Measurements from ENCODE around the gene CACNA1D.

The CACNA1D gene

DNA sequence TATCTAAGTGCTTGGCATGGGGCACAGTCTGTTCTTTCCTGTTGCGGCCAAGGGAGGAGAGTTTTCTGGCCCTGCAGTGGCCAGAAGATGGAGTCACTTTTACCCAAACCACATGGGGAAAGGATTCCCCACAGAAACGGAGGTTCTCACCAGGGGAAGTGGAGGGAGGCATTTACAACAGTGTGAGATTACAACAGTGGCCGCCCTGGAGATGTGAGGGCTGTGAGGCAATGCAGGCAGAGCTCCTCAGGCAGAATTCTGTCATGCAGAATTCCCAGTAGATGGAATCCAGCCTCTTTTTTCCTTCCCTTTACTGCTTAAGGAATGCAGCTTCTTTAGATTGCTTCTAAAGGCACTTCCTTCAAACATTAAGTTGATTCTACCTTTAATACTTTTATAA, 83.1 kb downstream of the CACNA1D start:
- Histone ChIP-seq H3K27ac (ENCODE audit: low read length) (no peak overlapping the region), H3K36me3 (replicated peaks; ENCODE audit: low read depth, low read length) (no peaks in the 10 kb centered on the region), H2AFZ (ENCODE audit: low read depth, low read length) (no peak overlapping the region), H3K79me2 (ENCODE audit: low read length) (no peaks in the 10 kb centered on the region), H3K4me3 (ENCODE audit: low read length) (no peak overlapping the region), H3K4me1 (ENCODE audit: low read length) (no peaks in the 10 kb centered on the region), H3K9ac (ENCODE audit: low read length) (no peak overlapping the region), H4K20me1 (ENCODE audit: insufficient read depth, low read length) (no peaks in the 10 kb centered on the region), H3K27me3 (ENCODE audit: low read depth, low read length) (no peaks in the 10 kb centered on the region), H3K9me3 (ENCODE audit: insufficient read depth, low read length) (no peaks in the 10 kb centered on the region), H3K4me2 (ENCODE audit: low read length) (no peak overlapping the region)
- TF ChIP-seq, protein P1, sequence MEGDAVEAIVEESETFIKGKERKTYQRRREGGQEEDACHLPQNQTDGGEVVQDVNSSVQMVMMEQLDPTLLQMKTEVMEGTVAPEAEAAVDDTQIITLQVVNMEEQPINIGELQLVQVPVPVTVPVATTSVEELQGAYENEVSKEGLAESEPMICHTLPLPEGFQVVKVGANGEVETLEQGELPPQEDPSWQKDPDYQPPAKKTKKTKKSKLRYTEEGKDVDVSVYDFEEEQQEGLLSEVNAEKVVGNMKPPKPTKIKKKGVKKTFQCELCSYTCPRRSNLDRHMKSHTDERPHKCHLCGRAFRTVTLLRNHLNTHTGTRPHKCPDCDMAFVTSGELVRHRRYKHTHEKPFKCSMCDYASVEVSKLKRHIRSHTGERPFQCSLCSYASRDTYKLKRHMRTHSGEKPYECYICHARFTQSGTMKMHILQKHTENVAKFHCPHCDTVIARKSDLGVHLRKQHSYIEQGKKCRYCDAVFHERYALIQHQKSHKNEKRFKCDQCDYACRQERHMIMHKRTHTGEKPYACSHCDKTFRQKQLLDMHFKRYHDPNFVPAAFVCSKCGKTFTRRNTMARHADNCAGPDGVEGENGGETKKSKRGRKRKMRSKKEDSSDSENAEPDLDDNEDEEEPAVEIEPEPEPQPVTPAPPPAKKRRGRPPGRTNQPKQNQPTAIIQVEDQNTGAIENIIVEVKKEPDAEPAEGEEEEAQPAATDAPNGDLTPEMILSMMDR (IDR thresholded peaks at IDR 0.05; ENCODE audit: low read depth, low read length), result no peak
- no peak for TF ChIP-seq EZH2phosphoT487 (IDR thresholded peaks at IDR 0.05; ENCODE audit: low read depth)

DNA sequence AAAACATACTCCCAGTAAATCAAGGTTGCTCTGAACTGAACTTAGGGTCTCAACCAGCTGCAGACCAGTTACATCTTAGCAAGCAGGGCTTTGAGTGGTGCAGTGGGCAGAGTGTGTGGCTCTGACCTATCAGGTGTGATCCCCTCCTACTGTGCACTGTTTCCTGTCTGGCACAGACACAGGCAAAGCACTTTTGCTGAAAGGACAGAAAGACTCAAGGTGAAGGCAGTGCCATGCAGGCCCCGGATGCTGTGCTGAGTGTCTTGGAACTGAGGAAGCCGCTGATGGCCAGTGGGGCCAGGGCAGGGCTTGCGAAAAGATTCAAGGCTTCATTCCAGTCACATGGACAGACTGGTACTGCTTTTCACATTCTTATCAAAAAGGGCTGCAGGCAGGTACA, 85.2 kb downstream of the CACNA1D start:
- H4K20me1 ChIP-seq (ENCODE audit: insufficient read depth, low read length), result no peaks in the 10 kb centered on the region
- no peak overlapping the region for H3K27ac ChIP-seq (ENCODE audit: low read length)
- no peak overlapping the region for H3K4me2 ChIP-seq (ENCODE audit: low read length)
- no peaks in the 10 kb centered on the region for H3K79me2 ChIP-seq (ENCODE audit: low read length)
- H3K4me3 ChIP-seq (ENCODE audit: low read length), result no peak overlapping the region
- H3K36me3 ChIP-seq (replicated peaks; ENCODE audit: low read depth, low read length), result no peaks in the 10 kb centered on the region
- no peak overlapping the region for H3K9ac ChIP-seq (ENCODE audit: low read length)
- no peak overlapping the region for H2AFZ ChIP-seq (ENCODE audit: low read depth, low read length)
- TF ChIP-seq EZH2phosphoT487 (IDR thresholded peaks at IDR 0.05; ENCODE audit: low read depth), result no peak
- TF ChIP-seq, protein P1 (IDR thresholded peaks at IDR 0.05; ENCODE audit: low read depth, low read length), result no peak
- no peaks in the 10 kb centered on the region for H3K4me1 ChIP-seq (ENCODE audit: low read length)
- no peaks in the 10 kb centered on the region for H3K9me3 ChIP-seq (ENCODE audit: insufficient read depth, low read length)
- peaks cover 4% of the 10 kb centered on the region; the same call in 1 of the 2 replicates for H3K27me3 ChIP-seq (ENCODE audit: low read depth, low read length)

DNA sequence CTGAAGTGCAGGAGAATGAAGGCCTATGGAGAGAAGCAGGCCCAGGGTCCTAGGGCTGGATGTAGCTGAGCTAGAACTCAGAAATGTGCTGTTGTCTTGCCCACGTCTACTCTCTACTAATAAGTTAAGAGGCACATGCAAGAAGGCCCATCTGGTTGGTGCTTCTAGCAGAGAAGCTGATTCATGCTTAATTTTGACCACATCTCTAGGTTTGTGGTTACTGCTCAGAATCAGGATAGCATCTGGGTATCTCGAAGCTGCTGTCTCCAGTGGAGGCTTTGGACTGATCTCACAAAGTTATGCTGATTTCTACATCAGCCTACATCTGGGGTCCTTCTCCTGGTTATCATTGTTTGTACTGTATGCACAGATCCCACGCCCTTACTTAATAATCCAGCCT, 87.3 kb downstream of the CACNA1D start:
- Histone ChIP-seq H3K4me3 (ENCODE audit: low read length) (no peak overlapping the region), H3K9ac (ENCODE audit: low read length) (no peak overlapping the region), H3K36me3 (replicated peaks; ENCODE audit: low read depth, low read length) (no peaks in the 10 kb centered on the region), H3K79me2 (ENCODE audit: low read length) (no peaks in the 10 kb centered on the region), H4K20me1 (ENCODE audit: insufficient read depth, low read length) (no peaks in the 10 kb centered on the region), H3K27ac (ENCODE audit: low read length) (no peak overlapping the region), H2AFZ (ENCODE audit: low read depth, low read length) (no peak overlapping the region), H3K4me2 (ENCODE audit: low read length) (no peak overlapping the region), H3K9me3 (ENCODE audit: insufficient read depth, low read length) (no peaks in the 10 kb centered on the region), H3K27me3 (ENCODE audit: low read depth, low read length) (peaks cover 4% of the 10 kb centered on the region; the same call in 1 of the 2 replicates), H3K4me1 (ENCODE audit: low read length) (peaks cover 12% of the 10 kb centered on the region)
- TF ChIP-seq, protein P1 (IDR thresholded peaks at IDR 0.05; ENCODE audit: low read depth, low read length), result no peak
- TF ChIP-seq EZH2phosphoT487 (IDR thresholded peaks at IDR 0.05; ENCODE audit: low read depth), result no peak

GRCh38 chr3:53583161-53583690, 88.8 kb downstream of the CACNA1D start:
- H3K36me3 ChIP-seq (replicated peaks; ENCODE audit: low read depth, low read length), result no peaks in the 10 kb centered on the region
- no peak for TF ChIP-seq EZH2phosphoT487 (IDR thresholded peaks at IDR 0.05; ENCODE audit: low read depth)
- TF ChIP-seq, protein P1 (IDR thresholded peaks at IDR 0.05; ENCODE audit: low read depth, low read length), result no peak
- H3K9me3 ChIP-seq (ENCODE audit: insufficient read depth, low read length), result no peaks in the 10 kb centered on the region
- H3K4me1 ChIP-seq (ENCODE audit: low read length), result peaks cover 12% of the 10 kb centered on the region
- H3K9ac ChIP-seq (ENCODE audit: low read length), result no peak overlapping the region
- no peak overlapping the region for H3K4me2 ChIP-seq (ENCODE audit: low read length)
- no peak overlapping the region for H3K27ac ChIP-seq (ENCODE audit: low read length)
- no peaks in the 10 kb centered on the region for H3K79me2 ChIP-seq (ENCODE audit: low read length)
- peaks cover 4% of the 10 kb centered on the region; the same call in 1 of the 2 replicates for H3K27me3 ChIP-seq (ENCODE audit: low read depth, low read length)
- no peaks in the 10 kb centered on the region for H4K20me1 ChIP-seq (ENCODE audit: insufficient read depth, low read length)
- no peak overlapping the region for H3K4me3 ChIP-seq (ENCODE audit: low read length)
- H2AFZ ChIP-seq (ENCODE audit: low read depth, low read length), result no peak overlapping the region

All from OCI-LY3 (cell line).